ENCODE measurements around the gene KIF25.

KIF25 gene

GRCh38 chr6:168030218-168030746, 32.8 kb downstream of the KIF25 start:
- H3K4me3 ChIP-seq (ENCODE audit: low read length) = no peak overlapping the region
- TF ChIP-seq CTCF (IDR thresholded peaks at IDR 0.05; ENCODE audit: insufficient read depth, low read depth, low read length, missing control alignments) = no peak
- no peak for DNase-seq (ENCODE audit: low read depth)

- no peak for DNase-seq (ENCODE audit: low read depth)
- TF ChIP-seq CTCF (IDR thresholded peaks at IDR 0.05; ENCODE audit: insufficient read depth, low read depth, low read length, missing control alignments) = no peak
- H3K4me3 ChIP-seq (ENCODE audit: low read length) = no peak overlapping the region
These were observed 33.4 kb downstream of the KIF25 start for GRCh38 chr6:168030908-168031307.

GRCh38 chr6:168031411-168031971, 34.0 kb downstream of the KIF25 start:
- no peak for DNase-seq (ENCODE audit: low read depth)
- no peak for TF ChIP-seq CTCF (IDR thresholded peaks at IDR 0.05; ENCODE audit: insufficient read depth, low read depth, low read length, missing control alignments)
- no peak overlapping the region for H3K4me3 ChIP-seq (ENCODE audit: low read length)

- no peak overlapping the region for H3K4me3 ChIP-seq (ENCODE audit: low read length)
- DNase-seq (ENCODE audit: low read depth) = peak; percentile 32
- TF ChIP-seq CTCF (IDR thresholded peaks at IDR 0.05; ENCODE audit: insufficient read depth, low read depth, low read length, missing control alignments) = peak; percentile 22
These were observed 34.7 kb downstream of the KIF25 start for GRCh38 chr6:168032005-168032760.

GRCh38 chr6:168033791-168034190, 36.3 kb downstream of the KIF25 start:
- no peak for TF ChIP-seq CTCF (IDR thresholded peaks at IDR 0.05; ENCODE audit: insufficient read depth, low read depth, low read length, missing control alignments)
- DNase-seq (ENCODE audit: low read depth) = no peak
- no peak overlapping the region for H3K4me3 ChIP-seq (ENCODE audit: low read length)

- H3K4me3 ChIP-seq (ENCODE audit: low read length) = no peak overlapping the region
- TF ChIP-seq CTCF (IDR thresholded peaks at IDR 0.05; ENCODE audit: insufficient read depth, low read depth, low read length, missing control alignments) = no peak
- DNase-seq (ENCODE audit: low read depth) = no peak
These were observed 37.1 kb downstream of the KIF25 start for GRCh38 chr6:168034537-168034936.

Measured in epithelial cell of esophagus (primary cell).